Measurements from ENCODE around the gene KLHDC10.

KLHDC10 gene

DNA sequence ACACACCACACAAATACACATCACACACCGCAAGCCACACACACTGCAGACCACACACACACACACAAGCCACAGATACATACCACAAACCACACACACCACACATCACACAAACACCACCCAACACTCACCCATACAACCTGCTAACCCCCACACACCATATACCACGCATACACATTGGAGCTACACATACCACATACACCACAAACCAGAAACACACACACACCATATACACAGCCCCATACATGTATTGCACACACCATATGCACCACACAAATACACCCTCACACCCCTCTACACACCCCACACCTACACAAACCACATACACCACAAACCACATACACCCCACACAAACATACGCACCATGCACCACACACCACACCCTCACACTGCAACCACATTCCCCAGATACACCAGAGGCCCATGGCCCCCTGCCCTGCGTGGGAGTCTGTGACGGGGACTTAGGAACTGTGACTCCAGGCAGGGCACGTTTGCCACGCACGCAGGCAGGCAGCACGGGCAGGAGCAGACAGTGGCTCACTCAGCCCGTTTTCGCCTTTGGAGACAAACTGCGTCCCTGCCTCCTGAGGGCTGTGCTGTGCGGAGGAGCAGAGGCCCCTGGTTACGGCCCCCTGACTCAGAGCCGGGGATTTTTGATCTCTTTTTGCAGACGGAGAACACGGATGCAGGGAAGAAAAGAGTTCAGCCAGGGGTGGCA is 82.3 kb downstream of the KLHDC10 start:
- Histone ChIP-seq H3K36me3 (ENCODE audit: control insufficient read depth in 1 of 2, insufficient read depth in 2 of 2, low read length in 2 of 2) (peaks cover 0 to 4% of the 10 kb centered on the region in 2 donors), H3K27me3 (ENCODE audit: low read depth, low read length) (no peaks in the 10 kb centered on the region), H3K9me3 (ENCODE audit: control insufficient read depth in 1 of 2, low read length in 2 of 2) (peaks cover 0 to 5% of the 10 kb centered on the region in 2 donors), H3K4me1 (ENCODE audit: control insufficient read depth in 1 of 2, insufficient read depth in 2 of 2, low read length in 2 of 2) (no peaks in the 10 kb centered on the region), H3K4me3 (ENCODE audit: low read depth in 1 of 2, low read length in 2 of 2) (no peak overlapping the region), H3K27ac (ENCODE audit: low read length) (no peak overlapping the region)

DNA sequence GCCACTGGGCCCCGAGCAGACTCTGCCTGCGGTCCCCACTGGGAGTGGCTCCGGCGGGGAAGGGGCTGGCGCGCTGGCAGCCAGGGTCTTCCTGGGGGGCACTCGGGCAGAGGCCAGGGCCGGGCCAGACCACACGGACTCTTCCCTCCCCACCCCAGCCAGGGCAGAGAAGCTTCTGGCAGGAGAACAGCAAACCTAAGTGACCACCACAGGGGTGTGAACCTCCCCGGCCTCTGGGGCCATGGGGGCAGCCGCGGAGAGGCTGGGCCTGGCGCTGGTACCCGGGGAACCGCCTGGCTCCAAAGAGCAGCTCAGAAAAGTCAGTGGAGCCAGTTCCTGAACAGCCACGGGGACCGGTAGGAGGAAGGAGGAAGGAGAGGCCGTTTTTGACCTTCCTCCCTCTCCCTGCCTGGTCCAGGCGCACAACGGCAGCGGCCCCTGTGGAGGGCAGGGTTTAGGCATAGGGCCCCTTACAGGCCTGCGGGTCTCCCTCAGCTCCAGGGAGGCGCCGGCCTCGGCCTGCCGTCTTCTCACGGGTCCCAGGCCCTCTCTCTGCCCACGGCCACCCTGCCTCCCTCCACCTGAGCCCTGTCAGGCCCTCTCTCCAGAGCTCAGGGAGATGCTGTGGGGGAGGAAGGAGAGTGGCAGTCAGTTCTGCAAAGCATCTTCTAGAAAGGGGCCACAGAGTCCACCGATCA is 83.0 kb downstream of the KLHDC10 start:
- no peaks in the 10 kb centered on the region for H3K4me1 ChIP-seq (ENCODE audit: control insufficient read depth in 1 of 2, insufficient read depth in 2 of 2, low read length in 2 of 2)
- H3K27me3 ChIP-seq (ENCODE audit: low read depth, low read length): no peaks in the 10 kb centered on the region
- peaks cover 0 to 5% of the 10 kb centered on the region in 2 donors for H3K9me3 ChIP-seq (ENCODE audit: control insufficient read depth in 1 of 2, low read length in 2 of 2)
- H3K4me3 ChIP-seq (ENCODE audit: low read depth in 1 of 2, low read length in 2 of 2): no peak overlapping the region
- H3K27ac ChIP-seq (ENCODE audit: low read length): no peak overlapping the region
- H3K36me3 ChIP-seq (ENCODE audit: control insufficient read depth in 1 of 2, insufficient read depth in 2 of 2, low read length in 2 of 2): peaks cover 0 to 8% of the 10 kb centered on the region in 2 donors

DNA sequence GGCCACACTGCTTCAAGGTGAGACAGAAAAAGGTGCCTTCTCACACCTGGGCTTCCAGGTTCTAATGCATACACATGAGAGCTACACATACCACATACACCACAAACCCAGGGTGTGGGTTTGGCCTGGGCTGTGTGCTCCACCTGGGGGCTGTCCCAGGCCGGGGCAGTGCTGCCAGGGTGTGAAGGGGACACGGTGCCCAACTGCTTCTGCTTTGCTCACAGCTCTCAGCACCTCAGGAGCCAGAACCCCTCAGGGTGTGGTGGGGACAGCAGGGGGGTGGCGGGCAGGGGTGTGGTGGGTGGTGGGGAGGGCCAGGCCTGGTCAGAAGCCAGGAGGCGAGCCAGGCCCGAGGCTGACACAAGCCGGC is 83.8 kb downstream of the KLHDC10 start:
- Histone ChIP-seq H3K36me3 (ENCODE audit: control insufficient read depth in 1 of 2, insufficient read depth in 2 of 2, low read length in 2 of 2) (peaks cover 0 to 8% of the 10 kb centered on the region in 2 donors), H3K4me1 (ENCODE audit: control insufficient read depth in 1 of 2, insufficient read depth in 2 of 2, low read length in 2 of 2) (no peaks in the 10 kb centered on the region), H3K27ac (ENCODE audit: low read length) (no peak overlapping the region), H3K27me3 (ENCODE audit: low read depth, low read length) (no peaks in the 10 kb centered on the region), H3K4me3 (ENCODE audit: low read depth in 1 of 2, low read length in 2 of 2) (no peak overlapping the region), H3K9me3 (ENCODE audit: control insufficient read depth in 1 of 2, low read length in 2 of 2) (peaks cover 0 to 5% of the 10 kb centered on the region in 2 donors)

DNA sequence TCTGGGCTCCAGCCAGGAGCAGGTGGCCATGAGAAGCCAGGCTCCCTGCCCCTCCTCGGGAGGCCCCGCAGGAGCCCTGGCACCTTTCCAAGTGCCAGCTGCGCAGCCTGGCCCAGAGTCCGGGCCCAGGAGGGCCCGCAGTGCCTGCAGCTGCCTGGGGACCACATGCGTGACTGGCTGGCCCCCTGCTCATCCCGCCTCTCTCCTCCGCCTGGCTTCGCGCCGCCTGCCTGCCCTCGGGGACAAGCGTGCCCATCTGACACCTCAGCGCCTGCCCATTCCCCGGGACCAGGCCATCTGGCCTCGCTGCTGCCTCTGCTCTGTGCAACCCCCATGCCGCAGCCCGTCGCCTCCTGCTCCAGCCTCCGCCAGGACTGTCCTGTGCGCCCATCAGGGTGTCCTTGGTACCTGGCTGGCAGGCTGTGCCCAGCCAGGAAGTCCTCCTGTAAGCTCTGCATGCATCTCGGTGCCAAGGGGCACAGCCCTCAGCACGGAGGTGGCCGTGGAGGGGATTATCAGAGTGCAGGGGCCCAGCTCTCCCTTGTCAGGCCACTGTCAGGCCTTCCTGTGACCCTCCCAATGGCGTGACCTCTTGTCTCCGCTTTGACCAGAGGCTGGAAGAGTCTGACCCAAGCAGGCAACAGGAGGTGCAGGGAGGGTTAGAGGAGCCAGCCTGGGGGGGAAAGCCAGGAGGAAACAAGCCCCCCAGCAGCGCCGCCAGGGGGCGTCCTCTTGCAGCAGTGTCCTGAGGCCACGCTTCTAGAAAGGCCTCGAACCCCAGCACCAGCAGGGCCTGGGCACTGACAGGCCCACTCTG is 84.4 kb downstream of the KLHDC10 start:
- Histone ChIP-seq H3K36me3 (ENCODE audit: control insufficient read depth in 1 of 2, insufficient read depth in 2 of 2, low read length in 2 of 2) (peaks cover 0 to 10% of the 10 kb centered on the region in 2 donors), H3K27ac (ENCODE audit: low read length) (no peak overlapping the region), H3K4me3 (ENCODE audit: low read depth in 1 of 2, low read length in 2 of 2) (no peak overlapping the region), H3K4me1 (ENCODE audit: control insufficient read depth in 1 of 2, insufficient read depth in 2 of 2, low read length in 2 of 2) (no peaks in the 10 kb centered on the region), H3K27me3 (ENCODE audit: low read depth, low read length) (no peaks in the 10 kb centered on the region), H3K9me3 (ENCODE audit: control insufficient read depth in 1 of 2, low read length in 2 of 2) (peaks cover 0 to 5% of the 10 kb centered on the region in 2 donors)

DNA sequence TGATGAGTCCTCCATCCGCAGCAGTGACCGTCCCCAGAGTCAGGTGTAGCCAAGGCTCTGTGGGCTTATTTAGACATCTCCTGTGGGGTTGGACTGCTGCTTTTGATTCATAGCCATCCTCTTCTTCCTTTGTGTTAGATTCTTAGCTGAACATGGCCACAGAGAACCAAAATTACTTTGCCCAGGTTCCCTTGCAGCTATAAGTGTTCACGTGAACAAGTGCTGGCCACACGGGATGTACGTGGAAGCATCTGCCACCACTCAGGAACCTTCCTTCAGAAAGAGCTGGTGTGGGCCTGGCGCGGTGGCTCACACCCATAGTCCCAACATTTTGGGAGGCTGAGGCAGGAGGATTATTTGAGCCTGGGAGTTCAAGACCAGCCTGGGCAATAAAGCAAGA is 85.8 kb downstream of the KLHDC10 start:
- H3K36me3 ChIP-seq (ENCODE audit: control insufficient read depth in 1 of 2, insufficient read depth in 2 of 2, low read length in 2 of 2): peaks cover 0 to 20% of the 10 kb centered on the region in 2 donors
- H3K4me3 ChIP-seq (ENCODE audit: low read depth in 1 of 2, low read length in 2 of 2): no peak overlapping the region
- H3K9me3 ChIP-seq (ENCODE audit: control insufficient read depth in 1 of 2, low read length in 2 of 2): peaks cover 0 to 11% of the 10 kb centered on the region in 2 donors
- no peaks in the 10 kb centered on the region for H3K4me1 ChIP-seq (ENCODE audit: control insufficient read depth in 1 of 2, insufficient read depth in 2 of 2, low read length in 2 of 2)
- H3K27ac ChIP-seq (ENCODE audit: low read length): no peak overlapping the region
- H3K27me3 ChIP-seq (ENCODE audit: low read depth, low read length): no peaks in the 10 kb centered on the region

DNA sequence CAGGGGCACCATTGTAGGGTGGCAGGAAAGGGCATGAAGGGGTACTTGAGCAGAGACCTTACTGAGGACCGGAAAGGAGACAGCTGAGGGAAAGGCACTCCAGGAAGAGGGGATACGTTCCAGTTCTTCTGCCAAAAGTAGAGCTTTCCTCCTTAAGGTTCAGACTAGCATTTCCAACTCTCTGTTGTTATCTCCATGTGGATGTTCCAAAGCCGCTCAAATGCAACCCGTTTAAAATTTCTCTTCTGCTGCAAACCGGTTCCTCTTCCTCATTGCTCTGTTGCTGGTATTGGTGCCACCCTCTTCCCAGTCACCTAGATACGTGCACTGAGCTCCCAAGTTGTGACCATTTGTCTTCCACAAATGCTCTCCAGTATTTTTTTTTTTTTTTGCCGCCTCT is 87.4 kb downstream of the KLHDC10 start:
- Histone ChIP-seq H3K4me3 (ENCODE audit: low read depth in 1 of 2, low read length in 2 of 2) (no peak overlapping the region), H3K4me1 (ENCODE audit: control insufficient read depth in 1 of 2, insufficient read depth in 2 of 2, low read length in 2 of 2) (no peaks in the 10 kb centered on the region), H3K27ac (ENCODE audit: low read length) (no peak overlapping the region)

DNA sequence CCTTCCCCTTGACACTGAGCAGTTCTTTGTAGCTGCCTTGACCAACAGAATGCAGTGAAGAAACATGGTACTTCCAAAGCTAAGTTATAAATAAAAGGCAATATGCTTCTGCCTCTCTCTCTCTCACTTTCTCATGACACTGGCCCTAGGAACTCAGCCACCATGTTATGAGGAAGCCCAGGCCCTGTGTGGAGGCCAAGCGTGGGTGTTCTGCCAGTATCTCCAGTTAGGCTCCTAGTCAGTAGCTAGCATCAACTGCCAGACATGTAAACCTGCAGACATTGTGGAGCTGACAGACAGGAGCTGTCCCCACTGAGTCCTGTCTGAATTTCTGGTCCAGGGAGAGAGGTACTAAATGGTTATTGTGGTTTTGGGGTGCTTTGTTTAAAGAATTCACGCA is 89.7 kb downstream of the KLHDC10 start:
- Histone ChIP-seq H3K4me1 (ENCODE audit: control insufficient read depth in 1 of 2, insufficient read depth in 2 of 2, low read length in 2 of 2) (no peaks in the 10 kb centered on the region), H3K27me3 (ENCODE audit: low read depth, low read length) (no peaks in the 10 kb centered on the region), H3K36me3 (ENCODE audit: control insufficient read depth in 1 of 2, insufficient read depth in 2 of 2, low read length in 2 of 2) (peaks cover 18 to 41% of the 10 kb centered on the region in 2 donors), H3K4me3 (ENCODE audit: low read depth in 1 of 2, low read length in 2 of 2) (no peak overlapping the region), H3K27ac (ENCODE audit: low read length) (no peak overlapping the region), H3K9me3 (ENCODE audit: control insufficient read depth in 1 of 2, low read length in 2 of 2) (peaks cover 0 to 11% of the 10 kb centered on the region in 2 donors)

More for the DNA sequence above, 87.4 kb downstream of the KLHDC10 start:
- Histone ChIP-seq H3K36me3 (ENCODE audit: control insufficient read depth in 1 of 2, insufficient read depth in 2 of 2, low read length in 2 of 2) (peaks cover 6 to 31% of the 10 kb centered on the region in 2 donors), H3K27me3 (ENCODE audit: low read depth, low read length) (no peaks in the 10 kb centered on the region), H3K9me3 (ENCODE audit: control insufficient read depth in 1 of 2, low read length in 2 of 2) (peaks cover 0 to 11% of the 10 kb centered on the region in 2 donors)

DNA sequence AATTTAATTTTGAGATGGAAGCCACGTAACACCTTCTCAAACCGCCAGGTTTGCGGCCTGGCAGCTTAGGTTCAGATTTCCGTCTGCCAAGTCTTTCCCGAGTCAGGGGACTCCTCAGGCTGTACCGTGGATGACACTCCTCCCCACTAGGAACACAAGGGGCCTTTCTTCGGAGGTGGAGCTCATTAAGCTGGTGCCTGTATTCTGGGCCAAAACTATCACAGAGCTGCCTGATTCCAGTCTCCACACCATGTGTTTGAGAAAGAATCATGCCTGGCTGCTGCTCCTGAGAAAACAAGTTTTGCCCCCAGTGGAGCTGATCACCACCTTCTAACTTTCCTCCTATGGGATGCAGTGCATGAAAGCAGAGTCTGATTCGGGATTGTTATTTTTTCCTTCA is 90.1 kb downstream of the KLHDC10 start:
- Histone ChIP-seq H3K27ac (ENCODE audit: low read length) (no peak overlapping the region), H3K4me1 (ENCODE audit: control insufficient read depth in 1 of 2, insufficient read depth in 2 of 2, low read length in 2 of 2) (no peaks in the 10 kb centered on the region), H3K36me3 (ENCODE audit: control insufficient read depth in 1 of 2, insufficient read depth in 2 of 2, low read length in 2 of 2) (peaks cover 22 to 41% of the 10 kb centered on the region in 2 donors), H3K27me3 (ENCODE audit: low read depth, low read length) (no peaks in the 10 kb centered on the region), H3K4me3 (ENCODE audit: low read depth in 1 of 2, low read length in 2 of 2) (no peak overlapping the region), H3K9me3 (ENCODE audit: control insufficient read depth in 1 of 2, low read length in 2 of 2) (peaks cover 0 to 11% of the 10 kb centered on the region in 2 donors)

DNA sequence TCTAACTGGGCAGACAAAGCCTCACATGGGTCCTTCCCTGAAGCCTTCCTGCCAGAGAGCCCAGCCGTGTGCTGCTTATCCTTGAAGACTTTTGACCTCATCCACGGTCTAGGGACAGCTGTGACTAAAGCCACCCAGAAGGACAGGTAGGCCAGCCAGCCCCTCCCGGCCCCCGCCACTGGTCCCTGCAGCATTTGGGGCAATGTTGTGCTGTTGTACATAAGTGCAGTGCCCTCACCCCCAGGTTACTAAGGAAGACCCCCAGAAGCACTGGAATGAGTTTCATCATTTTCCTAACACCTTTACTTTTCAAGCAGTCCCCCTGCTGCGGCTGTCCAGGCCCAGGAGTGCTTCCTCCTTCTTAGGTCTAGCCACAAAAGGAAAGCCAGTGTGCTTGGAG is 91.9 kb downstream of the KLHDC10 start:
- H3K4me1 ChIP-seq (ENCODE audit: control insufficient read depth in 1 of 2, insufficient read depth in 2 of 2, low read length in 2 of 2): no peaks in the 10 kb centered on the region
- peaks cover 0 to 6% of the 10 kb centered on the region in 2 donors for H3K9me3 ChIP-seq (ENCODE audit: control insufficient read depth in 1 of 2, low read length in 2 of 2)
- H3K4me3 ChIP-seq (ENCODE audit: low read depth in 1 of 2, low read length in 2 of 2): no peak overlapping the region
- H3K36me3 ChIP-seq (ENCODE audit: control insufficient read depth in 1 of 2, insufficient read depth in 2 of 2, low read length in 2 of 2): peaks cover 26 to 41% of the 10 kb centered on the region in 2 donors
- no peaks in the 10 kb centered on the region for H3K27me3 ChIP-seq (ENCODE audit: low read depth, low read length)
- no peak overlapping the region for H3K27ac ChIP-seq (ENCODE audit: low read length)

DNA sequence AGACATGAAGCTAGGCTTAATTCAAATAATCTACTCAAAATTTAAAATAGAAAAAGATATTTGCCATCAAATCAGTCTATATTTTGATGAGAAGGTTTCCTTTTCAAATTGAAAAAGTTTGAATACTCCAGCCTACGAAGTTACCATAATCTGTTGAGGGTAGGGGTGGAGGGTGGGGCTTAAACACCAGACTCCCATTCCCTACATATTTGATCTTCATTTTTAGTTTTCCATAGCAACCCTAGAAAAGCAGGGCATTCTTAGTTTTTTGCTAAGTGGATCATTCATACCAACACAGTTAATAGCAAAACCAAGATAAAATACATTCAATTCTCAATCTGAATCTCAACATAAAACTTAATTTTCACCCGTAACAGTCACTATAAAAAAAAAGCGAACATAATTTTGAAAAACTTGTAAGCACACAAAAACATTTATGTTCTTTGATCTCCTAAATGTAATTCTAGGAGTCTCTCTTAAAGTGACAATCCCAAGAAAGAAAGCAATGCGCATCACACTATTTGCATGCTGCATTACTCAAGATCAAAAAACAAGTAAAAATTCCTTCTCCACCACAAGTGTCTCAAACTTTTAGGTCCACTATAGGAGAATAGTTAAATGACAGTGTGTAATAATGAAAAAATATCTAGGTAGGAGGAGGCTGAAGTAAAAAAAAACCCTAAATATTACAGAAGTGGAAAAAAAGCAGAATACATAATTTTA is 104.1 kb downstream of the KLHDC10 start:
- H3K36me3 ChIP-seq (ENCODE audit: control insufficient read depth in 1 of 2, insufficient read depth in 2 of 2, low read length in 2 of 2): peaks cover 27 to 32% of the 10 kb centered on the region in 2 donors
- H3K4me3 ChIP-seq (ENCODE audit: low read depth in 1 of 2, low read length in 2 of 2): no peak overlapping the region
- no peaks in the 10 kb centered on the region for H3K27me3 ChIP-seq (ENCODE audit: low read depth, low read length)
- no peak overlapping the region for H3K27ac ChIP-seq (ENCODE audit: low read length)
- H3K9me3 ChIP-seq (ENCODE audit: control insufficient read depth in 1 of 2, low read length in 2 of 2): no peaks in the 10 kb centered on the region
- no peaks in the 10 kb centered on the region for H3K4me1 ChIP-seq (ENCODE audit: control insufficient read depth in 1 of 2, insufficient read depth in 2 of 2, low read length in 2 of 2)

DNA sequence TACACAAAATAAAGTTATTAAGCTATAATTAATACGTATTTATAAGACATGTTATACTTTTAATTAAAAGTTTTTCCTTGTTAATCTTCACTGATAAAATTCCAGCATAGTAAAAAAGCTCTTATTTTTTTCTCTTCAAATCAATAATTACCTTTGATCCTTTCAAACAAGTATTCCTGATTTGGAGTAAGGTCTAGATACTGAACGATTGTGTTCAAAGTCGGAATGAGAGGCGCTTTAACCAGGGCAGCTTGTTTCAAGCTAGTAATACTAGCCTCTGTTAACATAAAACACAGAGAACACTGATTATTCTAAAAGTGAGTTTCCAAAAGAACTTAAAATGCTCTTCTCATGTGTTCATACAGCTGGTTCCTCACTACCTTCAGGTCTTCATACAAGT is 107.9 kb downstream of the KLHDC10 start:
- Histone ChIP-seq H3K27me3 (ENCODE audit: low read depth, low read length) (no peaks in the 10 kb centered on the region), H3K36me3 (ENCODE audit: control insufficient read depth in 1 of 2, insufficient read depth in 2 of 2, low read length in 2 of 2) (peaks cover 30 to 35% of the 10 kb centered on the region in 2 donors), H3K4me1 (ENCODE audit: control insufficient read depth in 1 of 2, insufficient read depth in 2 of 2, low read length in 2 of 2) (no peaks in the 10 kb centered on the region), H3K4me3 (ENCODE audit: low read depth in 1 of 2, low read length in 2 of 2) (no peak overlapping the region), H3K27ac (ENCODE audit: low read length) (no peak overlapping the region), H3K9me3 (ENCODE audit: control insufficient read depth in 1 of 2, low read length in 2 of 2) (no peaks in the 10 kb centered on the region)

Data from muscle layer of duodenum (tissue), 2 donors.